ENCODE measurements around the gene APC2. TPM values are rescaled to one million over a fixed set of nuclear protein-coding genes. Genes with fewer than 3 reads are reported as not detected.

APC2 gene
- total RNA-seq, 1 experiment from 2014 or later = 0.68 TPM

DNA sequence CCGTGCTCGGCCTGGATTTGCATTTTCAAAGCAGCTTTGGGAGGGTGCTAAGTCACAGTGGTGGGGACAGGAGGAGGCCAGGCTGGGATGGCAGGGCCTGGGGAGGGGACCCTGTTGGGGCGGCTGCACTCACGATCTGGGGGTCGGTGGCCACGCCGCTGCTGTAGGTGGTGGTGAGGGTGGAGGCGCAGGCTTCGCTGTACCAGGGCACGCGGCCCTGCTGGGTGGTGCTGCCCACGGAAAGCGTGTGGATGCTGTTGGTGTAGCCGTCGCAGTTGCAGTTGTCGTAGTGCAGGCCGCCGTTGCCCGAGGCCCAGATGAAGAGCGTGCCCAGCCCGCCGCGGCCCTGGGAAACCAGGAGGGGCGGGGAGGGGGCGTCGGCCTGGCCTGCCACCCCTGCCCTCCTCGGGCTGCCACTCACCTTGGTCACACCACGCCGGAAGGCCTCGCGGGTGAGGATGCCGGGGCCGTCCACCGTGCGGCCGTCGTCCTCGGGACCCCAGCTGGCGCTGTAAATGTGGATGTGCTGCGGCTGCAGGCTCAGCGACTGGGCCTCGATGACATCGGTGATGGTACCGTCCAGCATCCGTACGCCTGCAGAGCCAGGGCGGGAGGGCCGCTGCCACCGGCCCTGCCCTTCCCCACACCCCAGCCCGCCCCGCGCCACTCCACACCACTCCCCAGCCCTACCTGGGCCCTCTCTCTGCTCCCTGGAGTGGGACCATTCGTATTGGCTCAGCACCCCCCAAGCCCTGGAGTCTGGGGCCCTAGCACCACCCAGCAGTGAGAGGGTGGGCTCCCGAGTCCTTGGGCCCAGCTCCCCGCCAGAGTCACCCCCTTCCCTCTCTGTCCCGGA lies 37.0 kb downstream of the APC2 start:
- H4K8ac ChIP-seq (replicated peaks; ENCODE audit: insufficient read length, low read depth, low read length) = no peak overlapping the region
- H3K23me2 ChIP-seq (ENCODE audit: insufficient read length, low read depth, low read length, poor library complexity, severe bottlenecking) = peaks cover 9% of the 10 kb centered on the region
- H2AK5ac ChIP-seq (ENCODE audit: insufficient read length, low read length) = no peak overlapping the region
- Mint-ChIP-seq H3K4me1 (peaks cover 4 to 10% of the 10 kb centered on the region in 2 experiments), H3K36me3 (ENCODE audit: insufficient read depth in 1 of 3, low read depth in 3 of 3) (no peaks in the 10 kb centered on the region; a peak in 1 of 7 replicates), H3K27me3 (ENCODE audit: low read depth) (peaks cover 6% of the 10 kb centered on the region), H3K4me3 (no peak overlapping the region; a peak in 1 of 5 replicates), H3K27ac (no peak overlapping the region), H3K9me3 (no peaks in the 10 kb centered on the region; a peak in 1 of 5 replicates)
- H4K91ac ChIP-seq (ENCODE audit: insufficient read length, low read depth, low read length) = no peak overlapping the region
- peaks cover 3% of the 10 kb centered on the region; the same call in 1 of the 2 replicates for H3K27me3 ChIP-seq (ENCODE audit: insufficient read depth, low read length)
- no peaks in the 10 kb centered on the region for H3K79me1 ChIP-seq (ENCODE audit: insufficient read depth, low read depth, low read length, poor library complexity, severe bottlenecking)
- H3K14ac ChIP-seq (ENCODE audit: insufficient read depth, low read length) = no peak overlapping the region
- H3K79me2 ChIP-seq (ENCODE audit: insufficient read depth, low read length) = no peaks in the 10 kb centered on the region
- H2BK15ac ChIP-seq (ENCODE audit: low read depth, low read length) = no peak overlapping the region
- no peak overlapping the region for H2BK120ac ChIP-seq (ENCODE audit: low read depth, low read length, poor library complexity, severe bottlenecking)
- no peak overlapping the region for H2BK5ac ChIP-seq (ENCODE audit: insufficient read length, low read length)
- H3K4ac ChIP-seq (ENCODE audit: low read depth, low read length) = no peak overlapping the region
- H4K20me1 ChIP-seq (ENCODE audit: control insufficient read depth, insufficient read depth, insufficient read length) = no peaks in the 10 kb centered on the region
- H3K4me1 ChIP-seq (ENCODE audit: insufficient read depth, low read length) = no peaks in the 10 kb centered on the region
- peak; percentile 27 for DNase-seq
- no peak overlapping the region for H2AFZ ChIP-seq (ENCODE audit: low read length)
- no peak overlapping the region for H3K18ac ChIP-seq (ENCODE audit: insufficient read length, low read depth, low read length)
- TF ChIP-seq, protein P1, sequence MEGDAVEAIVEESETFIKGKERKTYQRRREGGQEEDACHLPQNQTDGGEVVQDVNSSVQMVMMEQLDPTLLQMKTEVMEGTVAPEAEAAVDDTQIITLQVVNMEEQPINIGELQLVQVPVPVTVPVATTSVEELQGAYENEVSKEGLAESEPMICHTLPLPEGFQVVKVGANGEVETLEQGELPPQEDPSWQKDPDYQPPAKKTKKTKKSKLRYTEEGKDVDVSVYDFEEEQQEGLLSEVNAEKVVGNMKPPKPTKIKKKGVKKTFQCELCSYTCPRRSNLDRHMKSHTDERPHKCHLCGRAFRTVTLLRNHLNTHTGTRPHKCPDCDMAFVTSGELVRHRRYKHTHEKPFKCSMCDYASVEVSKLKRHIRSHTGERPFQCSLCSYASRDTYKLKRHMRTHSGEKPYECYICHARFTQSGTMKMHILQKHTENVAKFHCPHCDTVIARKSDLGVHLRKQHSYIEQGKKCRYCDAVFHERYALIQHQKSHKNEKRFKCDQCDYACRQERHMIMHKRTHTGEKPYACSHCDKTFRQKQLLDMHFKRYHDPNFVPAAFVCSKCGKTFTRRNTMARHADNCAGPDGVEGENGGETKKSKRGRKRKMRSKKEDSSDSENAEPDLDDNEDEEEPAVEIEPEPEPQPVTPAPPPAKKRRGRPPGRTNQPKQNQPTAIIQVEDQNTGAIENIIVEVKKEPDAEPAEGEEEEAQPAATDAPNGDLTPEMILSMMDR (conservative IDR thresholded peaks at IDR 0.05) = no peak
- WGBS (ENCODE audit: extremely low coverage, insufficient read length, low lambda C conversion rate) = no CpG with 5 or more reads among the region's 56 CpGs
- no peak overlapping the region for H2BK20ac ChIP-seq (ENCODE audit: low read depth, low read length, poor library complexity, severe bottlenecking)
- no peak overlapping the region for H3K56ac ChIP-seq (ENCODE audit: insufficient read length, low read depth, low read length)
- H3K23ac ChIP-seq (ENCODE audit: insufficient read length, low read depth, low read length) = no peak overlapping the region
- H3K9me3 ChIP-seq (ENCODE audit: control insufficient read depth, low read depth, low read length) = no peaks in the 10 kb centered on the region
- no peak overlapping the region for H3K4me2 ChIP-seq (ENCODE audit: insufficient read depth, insufficient read length, low read length)
- H3T11ph ChIP-seq (ENCODE audit: low read length) = no peak overlapping the region
- no peak overlapping the region for H3K27ac ChIP-seq (ENCODE audit: insufficient read length, low read depth, low read length)
- no peak overlapping the region for H3K9ac ChIP-seq (ENCODE audit: extremely low read depth, insufficient read length, low read length)
- no peak overlapping the region for H2BK12ac ChIP-seq (ENCODE audit: insufficient read length, low read depth, low read length)
- H4K5ac ChIP-seq (ENCODE audit: insufficient read length, low read depth, low read length) = no peak overlapping the region
